Gastroesophageal sphincter (tissue), 3 donors: ENCODE data around the gene NLRP10.

Experiments used
- CTCF ChIP-seq, 4 experiments: fragments of 200-600 bp in 2 of 4; fragments of 450-650 bp in 2 of 4; sonication (generic) in 1 of 4; IDR thresholded peaks; one replicate each; pipeline ENCODE4 v1.5.1; 2017 to 2019; ENCODE audit warnings: antibody characterized with exemption in 4 of 4, mild to moderate bottlenecking in 2 of 4, moderate library complexity in 2 of 4
- EP300 ChIP-seq: sonication (generic); formaldehyde crosslinking; IDR thresholded peaks from one replicate; pipeline ENCODE4 v1.6.1; 2017; ENCODE audit warnings: antibody characterized with exemption, mild to moderate bottlenecking
- POLR2A ChIP-seq, 2 donors: fragments of 450-650 bp; IDR thresholded peaks; one replicate each; pipeline ENCODE4 v1.6.1; 2017; ENCODE audit warnings: antibody characterized with exemption in 2 of 2, mild to moderate bottlenecking in 2 of 2, moderate library complexity in 1 of 2

DNA sequence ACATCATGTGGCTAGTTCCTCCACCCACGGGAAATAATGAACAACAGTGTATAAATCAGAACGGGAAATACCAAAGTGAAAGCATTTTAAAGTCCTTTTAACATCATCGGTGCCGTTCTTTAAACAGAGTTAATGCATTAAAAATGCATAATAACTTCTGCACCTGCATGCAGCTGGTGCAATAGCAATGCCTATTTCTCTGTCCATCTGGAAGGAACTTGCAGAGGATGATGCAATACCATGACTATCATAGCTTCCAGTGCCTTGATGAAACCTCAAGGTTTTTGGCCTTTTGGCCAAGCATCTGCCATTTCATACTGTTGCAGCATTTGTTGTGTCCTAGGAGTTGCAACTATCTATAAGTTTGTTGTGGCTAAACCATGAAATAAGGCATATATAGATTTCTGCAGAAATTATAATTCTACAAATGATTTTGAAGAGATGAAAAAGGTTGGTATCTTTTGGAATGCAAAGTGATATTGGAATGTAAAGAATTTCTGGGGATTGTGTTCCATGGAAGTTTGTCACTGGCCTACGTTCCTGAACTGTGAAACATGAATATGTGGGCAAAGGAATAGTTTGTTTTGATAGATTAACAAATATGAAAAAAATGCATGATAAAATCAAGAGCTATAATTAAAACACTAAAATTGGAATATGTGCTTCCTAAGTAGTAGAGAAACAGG lies 12.1 kb upstream of the NLRP10 start:
- TF ChIP-seq POLR2A (IDR thresholded peaks at IDR 0.05) (no peak), EP300 (no peak), CTCF (IDR thresholded peaks at IDR 0.05) (no peak)
